ENCODE data around the gene CPN1. TPM values are rescaled to one million over a fixed set of nuclear protein-coding genes. Genes with fewer than 3 reads are reported as not detected.

The CPN1 gene
- total and polyA plus RNA-seq, 8 donors: not detected

DNA sequence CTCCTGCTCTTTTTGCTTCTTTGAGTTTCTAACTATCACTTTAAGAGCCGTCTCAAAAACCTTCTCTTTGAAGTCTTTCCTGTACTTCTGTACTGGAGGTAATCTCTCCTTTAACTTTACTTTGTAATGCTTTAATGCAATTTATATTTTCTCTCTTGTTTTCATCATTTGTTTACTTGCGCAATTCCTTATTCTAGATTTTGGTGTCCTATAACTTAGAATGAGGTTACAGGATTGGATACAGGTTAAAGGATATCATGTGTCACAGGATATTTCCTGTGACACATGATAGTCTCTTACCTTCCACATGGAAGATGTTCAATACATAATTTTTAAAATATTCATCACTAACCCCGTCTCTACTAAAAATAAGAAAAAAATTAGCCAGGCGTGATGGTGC is 42.4 kb upstream of the CPN1 start:
- intact Hi-C loops (cut with DNase I): no loop called here
- Histone ChIP-seq H3K27ac (no peak overlapping the region), H3K4me1 (no peaks in the 10 kb centered on the region), H3K9me3 (no peaks in the 10 kb centered on the region), H3K4me3 (no peak overlapping the region), H3K36me3 (no peaks in the 10 kb centered on the region), H3K27me3 (peaks cover 0 to 5% of the 10 kb centered on the region in 2 donors)
- ATAC-seq (no peak), DNase-seq (no peak)
- TF ChIP-seq, protein P1, sequence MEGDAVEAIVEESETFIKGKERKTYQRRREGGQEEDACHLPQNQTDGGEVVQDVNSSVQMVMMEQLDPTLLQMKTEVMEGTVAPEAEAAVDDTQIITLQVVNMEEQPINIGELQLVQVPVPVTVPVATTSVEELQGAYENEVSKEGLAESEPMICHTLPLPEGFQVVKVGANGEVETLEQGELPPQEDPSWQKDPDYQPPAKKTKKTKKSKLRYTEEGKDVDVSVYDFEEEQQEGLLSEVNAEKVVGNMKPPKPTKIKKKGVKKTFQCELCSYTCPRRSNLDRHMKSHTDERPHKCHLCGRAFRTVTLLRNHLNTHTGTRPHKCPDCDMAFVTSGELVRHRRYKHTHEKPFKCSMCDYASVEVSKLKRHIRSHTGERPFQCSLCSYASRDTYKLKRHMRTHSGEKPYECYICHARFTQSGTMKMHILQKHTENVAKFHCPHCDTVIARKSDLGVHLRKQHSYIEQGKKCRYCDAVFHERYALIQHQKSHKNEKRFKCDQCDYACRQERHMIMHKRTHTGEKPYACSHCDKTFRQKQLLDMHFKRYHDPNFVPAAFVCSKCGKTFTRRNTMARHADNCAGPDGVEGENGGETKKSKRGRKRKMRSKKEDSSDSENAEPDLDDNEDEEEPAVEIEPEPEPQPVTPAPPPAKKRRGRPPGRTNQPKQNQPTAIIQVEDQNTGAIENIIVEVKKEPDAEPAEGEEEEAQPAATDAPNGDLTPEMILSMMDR (IDR thresholded peaks at IDR 0.05): no peak

DNA sequence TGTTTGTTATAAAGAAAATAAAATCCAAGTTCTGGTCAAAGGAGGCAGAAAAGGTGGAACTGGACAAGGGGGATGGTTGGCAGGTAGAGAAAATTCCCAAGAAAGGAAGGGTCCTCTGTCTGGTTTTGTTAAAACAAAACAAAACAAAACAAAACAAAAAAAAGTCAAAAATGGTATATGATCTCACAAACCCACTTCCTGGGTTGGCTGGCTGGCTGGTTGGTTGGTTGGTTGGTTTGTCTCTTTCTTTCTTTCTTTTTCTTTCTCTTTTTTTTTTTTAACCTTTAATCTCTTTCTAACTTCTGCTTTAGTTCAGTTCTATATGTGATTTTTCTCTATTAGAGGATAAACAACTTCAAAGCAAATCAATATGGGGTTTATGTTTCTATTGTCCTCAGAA is 41.1 kb upstream of the CPN1 start:
- Histone ChIP-seq H3K36me3 (no peaks in the 10 kb centered on the region), H3K27ac (no peak overlapping the region), H3K27me3 (peaks cover 0 to 5% of the 10 kb centered on the region in 2 donors), H3K4me3 (no peak overlapping the region), H3K4me1 (no peaks in the 10 kb centered on the region), H3K9me3 (no peaks in the 10 kb centered on the region)
- intact Hi-C loops (cut with DNase I): no loop called here
- ATAC-seq (no peak), DNase-seq (no peak)
- TF ChIP-seq, protein P1 (IDR thresholded peaks at IDR 0.05): no peak

- Histone ChIP-seq H3K36me3 (no peaks in the 10 kb centered on the region), H3K9me3 (no peaks in the 10 kb centered on the region), H3K4me3 (no peak overlapping the region), H3K27ac (no peak overlapping the region), H3K4me1 (no peaks in the 10 kb centered on the region), H3K27me3 (peaks cover 0 to 17% of the 10 kb centered on the region in 2 donors)
- TF ChIP-seq, protein P1 (IDR thresholded peaks at IDR 0.05): no peak
- intact Hi-C loops (cut with DNase I): no loop called here
- no peak for DNase-seq
- no peak for ATAC-seq
These were observed 38.9 kb upstream of the CPN1 start for GRCh38 chr10:100120550-100120949.

DNA sequence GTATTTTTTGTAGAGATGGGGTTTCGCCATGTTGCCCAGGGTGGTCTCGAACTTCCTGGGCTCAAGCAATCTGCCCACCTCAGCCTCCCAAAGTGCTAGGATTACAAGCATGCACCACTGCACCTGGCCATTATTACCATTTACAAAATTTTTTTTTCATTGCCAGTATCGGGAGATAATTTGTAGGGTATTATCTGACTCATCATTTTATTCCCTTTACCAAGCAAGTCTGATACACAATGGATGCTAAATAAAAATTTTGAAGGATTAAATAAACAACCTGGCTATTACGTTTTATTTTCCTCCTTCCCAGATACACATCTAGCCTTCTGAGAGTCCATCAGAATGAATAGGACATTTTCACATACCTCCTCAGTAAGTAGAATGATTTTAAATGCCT is 38.1 kb upstream of the CPN1 start:
- Histone ChIP-seq H3K36me3 (no peaks in the 10 kb centered on the region), H3K27ac (no peak overlapping the region), H3K4me1 (no peaks in the 10 kb centered on the region), H3K9me3 (no peaks in the 10 kb centered on the region), H3K27me3 (peaks cover 6 to 25% of the 10 kb centered on the region in 2 donors), H3K4me3 (no peak overlapping the region)
- DNase-seq (no peak), ATAC-seq (no peak)
- TF ChIP-seq, protein P1 (IDR thresholded peaks at IDR 0.05): no peak
- intact Hi-C loops (cut with DNase I): no loop called here

GRCh38 chr10:100114976-100115770 is 33.5 kb upstream of the CPN1 start:
- Histone ChIP-seq H3K4me3 (no peak overlapping the region), H3K36me3 (no peaks in the 10 kb centered on the region), H3K4me1 (no peaks in the 10 kb centered on the region), H3K27ac (no peak overlapping the region), H3K27me3 (peaks cover 9 to 49% of the 10 kb centered on the region in 2 donors), H3K9me3 (no peaks in the 10 kb centered on the region)
- ATAC-seq (no peak), DNase-seq (peak in 2 of 4 donors; percentile 19 to 72)
- TF ChIP-seq, protein P1 (IDR thresholded peaks at IDR 0.05): no peak
- intact Hi-C loops (cut with DNase I): no loop called here

All from left lung (tissue), 10 donors.